IPS DF 6.9 (cell line): ENCODE measurements around the gene CEND1.
A peak's percentile ranks its signal among the peaks of the same experiment; 100 is the strongest.

Source experiments
- DNase-seq: peaks from one replicate; pipeline ENCODE4 v3.0.0-alpha.2; 2013; ENCODE audit warnings: low read depth, low spot score
- H3K27ac ChIP-seq: one replicate; pipeline ENCODE4 v1.5.1; 2013; ENCODE audit warnings: low read length, control low read depth
- H3K27me3 ChIP-seq: 2 replicates; pipeline ENCODE4 v1.6.1; 2013; ENCODE audit warnings: mild to moderate bottlenecking, low read length; ENCODE audit not compliant: control insufficient read depth, insufficient read depth
- H3K36me3 ChIP-seq: 2 replicates; pipeline ENCODE4 v1.6.1; 2013; ENCODE audit warnings: low read length; ENCODE audit not compliant: control insufficient read depth, insufficient read depth
- H3K4me1 ChIP-seq: 2 replicates; pipeline ENCODE4 v1.6.1; 2013; ENCODE audit warnings: low read length; ENCODE audit not compliant: control insufficient read depth, insufficient read depth
- H3K4me3 ChIP-seq: 2 replicates; pipeline ENCODE4 v1.5.1; 2013; ENCODE audit warnings: mild to moderate bottlenecking, low read length
- H3K9me3 ChIP-seq: 2 replicates; pipeline ENCODE4 v1.6.1; 2013; ENCODE audit warnings: low read length, inconsistent platforms; ENCODE audit not compliant: control insufficient read depth, insufficient read depth
- WGBS: extraction: QIAGEN DNeasy Blood & Tissue Kit; methylation state at CpG from one replicate; pipeline ENCODE4 v1.1.7; 2013; ENCODE audit warnings: mixed read lengths, missing lambda C conversion rate; ENCODE audit not compliant: insufficient read length, insufficient coverage; 5-methylcytosine and 5-hydroxymethylcytosine counted together

CEND1 gene

DNA sequence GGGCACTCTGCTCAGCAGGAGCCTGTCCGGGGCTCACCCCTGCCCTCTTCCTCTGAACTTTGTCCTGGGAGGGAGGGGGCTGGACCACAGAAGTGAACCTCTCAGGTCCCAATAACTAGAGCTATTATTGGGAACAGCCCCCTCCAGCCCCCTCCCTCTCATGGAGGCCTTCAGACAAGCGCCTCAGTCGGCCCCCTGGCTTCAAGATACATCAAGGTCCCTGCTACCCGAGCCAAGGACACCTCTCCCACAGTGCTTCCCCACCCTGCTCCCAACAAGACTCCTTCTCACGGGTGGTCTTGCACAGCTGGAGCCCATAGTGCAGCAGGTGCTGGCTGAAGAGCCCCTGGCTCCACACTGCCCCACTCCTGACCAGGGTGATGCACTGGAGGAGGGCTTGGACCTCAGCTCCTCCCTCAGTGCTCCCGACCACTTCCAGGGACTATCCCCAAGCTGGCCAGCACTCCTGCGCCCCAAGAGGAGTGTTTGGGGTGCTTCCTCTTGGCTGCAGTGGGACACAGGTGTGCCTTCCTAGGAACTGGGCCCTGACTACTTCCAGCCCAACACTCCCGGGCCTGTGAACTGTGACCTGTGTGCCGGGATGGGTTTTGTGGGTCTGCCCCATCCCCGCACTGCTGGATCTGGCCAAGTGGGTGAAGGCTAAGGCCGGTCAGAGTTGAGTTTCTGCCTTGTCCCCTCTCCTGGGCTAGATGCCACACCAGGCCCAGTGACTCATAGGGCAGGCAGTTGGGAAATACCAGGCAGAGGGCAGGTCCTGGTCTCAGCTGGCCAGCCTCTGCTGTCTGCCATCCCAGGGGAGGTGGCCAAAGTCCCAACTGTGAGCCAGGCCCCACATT lies 31.0 kb upstream of the CEND1 start:
- H3K27me3 ChIP-seq, result no peaks in the 10 kb centered on the region
- no peak overlapping the region for H3K27ac ChIP-seq
- H3K36me3 ChIP-seq, result peaks cover 11% of the 10 kb centered on the region; the same call in 1 of the 2 replicates
- H3K4me1 ChIP-seq, result peaks cover 3% of the 10 kb centered on the region; the same call in 1 of the 2 replicates
- no peaks in the 10 kb centered on the region for H3K9me3 ChIP-seq
- DNase-seq, result no peak
- no peak overlapping the region for H3K4me3 ChIP-seq
- WGBS, result no CpG with 5 or more reads among the region's 11 CpGs

DNA sequence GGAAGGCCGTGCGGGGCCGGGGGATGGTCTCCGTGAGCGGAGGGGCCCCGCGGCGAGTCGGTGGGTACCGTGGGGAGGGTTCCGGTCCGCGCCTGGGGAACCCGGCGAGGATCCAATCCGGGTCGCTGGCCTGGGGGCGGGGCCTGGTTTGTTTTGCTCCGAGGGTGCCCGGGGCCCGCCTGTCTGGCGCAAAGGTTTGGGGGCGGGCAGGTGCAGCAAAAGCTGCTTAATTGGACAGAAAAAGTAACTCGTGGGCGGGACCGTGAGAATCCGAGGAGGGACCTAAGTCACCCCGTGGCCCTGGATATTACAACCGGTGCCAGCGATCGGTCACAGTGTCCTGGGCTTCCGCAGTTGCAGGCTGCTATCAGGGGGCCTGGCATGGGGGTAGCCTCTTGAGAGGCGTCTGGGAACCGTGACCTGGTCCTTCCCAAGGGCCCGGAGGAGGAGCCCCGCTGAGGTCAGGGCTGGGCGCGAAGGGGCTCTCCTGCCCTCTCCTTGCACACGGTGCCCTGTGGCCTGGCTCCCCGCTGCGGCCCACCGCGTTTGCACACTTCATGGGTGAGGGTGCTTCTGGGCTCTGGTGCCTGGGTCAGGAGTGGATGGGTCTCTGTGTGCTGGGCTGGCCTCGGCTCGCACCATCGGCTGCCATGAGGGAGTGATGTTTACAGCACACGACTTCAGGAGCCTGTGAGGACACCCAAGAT lies 30.2 kb upstream of the CEND1 start:
- Histone ChIP-seq H3K27ac (no peak overlapping the region), H3K27me3 (no peaks in the 10 kb centered on the region), H3K4me1 (peaks cover 3% of the 10 kb centered on the region; the same call in 1 of the 2 replicates), H3K36me3 (peaks cover 11% of the 10 kb centered on the region; the same call in 1 of the 2 replicates), H3K4me3 (peak overlapping the region; percentile 83; the same call in 1 of the 2 replicates), H3K9me3 (no peaks in the 10 kb centered on the region)
- DNase-seq, result no peak
- WGBS, result no CpG with 5 or more reads among the region's 47 CpGs

DNA sequence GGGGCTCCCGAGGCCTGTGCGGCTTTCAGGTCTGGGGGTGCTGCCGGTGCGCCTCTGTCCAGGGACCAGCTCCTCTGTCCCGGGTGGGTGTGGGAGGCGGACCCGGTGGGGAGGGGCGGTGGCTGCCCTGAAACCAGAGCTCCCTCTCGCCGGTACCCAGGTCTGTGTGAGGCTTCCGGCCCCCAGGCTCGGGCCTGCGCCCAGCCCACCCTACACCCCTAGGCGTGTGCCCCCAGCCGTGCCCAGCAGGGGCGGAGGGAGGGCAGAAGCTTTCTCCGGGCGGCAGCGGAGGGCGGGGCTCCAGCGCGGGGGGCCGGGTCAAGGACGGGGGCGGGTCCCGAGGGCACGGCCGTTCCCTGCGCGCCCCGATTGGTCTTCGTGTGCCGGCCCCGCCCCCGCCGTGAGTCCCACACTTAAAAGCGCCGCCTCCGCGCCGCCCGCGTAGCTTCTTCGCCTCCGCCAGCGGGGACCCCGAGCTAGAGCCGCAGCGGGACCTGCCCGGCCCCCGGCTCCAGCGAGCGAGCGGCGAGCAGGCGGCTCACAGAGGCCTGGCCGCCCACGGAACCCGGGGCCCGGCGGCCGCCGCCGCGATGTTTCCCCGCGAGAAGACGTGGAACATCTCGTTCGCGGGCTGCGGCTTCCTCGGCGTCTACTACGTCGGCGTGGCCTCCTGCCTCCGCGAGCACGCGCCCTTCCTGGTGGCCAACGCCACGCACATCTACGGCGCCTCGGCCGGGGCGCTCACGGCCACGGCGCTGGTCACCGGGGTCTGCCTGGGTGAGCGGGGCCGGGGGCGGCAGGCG lies 29.4 kb upstream of the CEND1 start:
- WGBS, result no CpG with 5 or more reads among the region's 96 CpGs
- no peak overlapping the region for H3K27ac ChIP-seq
- peaks cover 9% of the 10 kb centered on the region; the same call in 1 of the 2 replicates for H3K36me3 ChIP-seq
- no peaks in the 10 kb centered on the region for H3K27me3 ChIP-seq
- no peaks in the 10 kb centered on the region for H3K9me3 ChIP-seq
- H3K4me1 ChIP-seq, result peaks cover 3% of the 10 kb centered on the region; the same call in 1 of the 2 replicates
- H3K4me3 ChIP-seq, result peak overlapping the region; percentile 83
- no peak for DNase-seq

DNA sequence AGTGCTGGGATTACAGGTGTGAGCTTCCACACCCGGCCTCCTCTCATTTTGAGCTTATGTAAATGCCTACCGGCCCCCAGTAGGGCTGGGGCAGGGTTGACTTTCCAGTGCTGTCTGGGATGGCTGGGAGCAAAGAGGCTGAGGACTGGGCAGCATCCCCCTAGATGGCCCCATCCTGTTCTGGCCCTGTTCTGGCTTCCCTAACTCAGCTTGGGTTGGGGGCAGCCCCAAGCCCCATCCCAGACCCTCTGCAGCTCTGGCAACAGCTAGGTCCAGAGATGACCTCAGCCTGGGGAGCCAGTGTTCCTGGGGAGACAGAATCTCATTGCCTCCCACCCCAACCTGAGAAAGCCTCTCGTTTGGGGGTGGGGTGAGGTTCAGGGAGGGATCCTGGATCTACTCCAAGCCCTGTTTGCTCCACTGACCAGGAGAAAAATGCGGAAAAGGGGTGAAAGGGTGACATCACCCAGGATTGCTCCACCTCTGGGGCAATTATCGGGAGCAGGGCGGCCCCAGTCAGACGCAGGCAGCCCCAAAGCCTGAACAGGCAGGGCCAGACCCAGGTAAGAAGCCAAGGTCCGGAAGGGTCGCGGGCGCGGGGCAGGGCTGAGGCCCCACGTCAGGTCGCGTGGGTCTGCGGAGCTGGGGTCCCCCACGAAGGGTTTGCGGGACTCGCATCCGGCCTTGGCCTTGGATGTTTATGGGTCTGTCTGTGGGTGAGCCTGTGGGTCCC lies 28.7 kb upstream of the CEND1 start, which contains the start of gene PNPLA2:
TSS of gene PNPLA2 (plus strand) at position 519 of the 733 bp plus-strand sequence. CDS start 805 bp downstream, outside the sequence.
- H3K4me3 ChIP-seq, result peak within 1 kb of the TSS; percentile 83
- H3K27me3 ChIP-seq, result no peaks in the 10 kb centered on the region
- H3K36me3 ChIP-seq, result peaks cover 4% of the 10 kb centered on the region; the same call in 1 of the 2 replicates
- no peak for DNase-seq
- H3K9me3 ChIP-seq, result no peaks in the 10 kb centered on the region
- H3K27ac ChIP-seq, result no peak within 1 kb of the TSS
- peaks cover 3% of the 10 kb centered on the region; the same call in 1 of the 2 replicates for H3K4me1 ChIP-seq
- no CpG with 5 or more reads among the region's 20 CpGs for WGBS

DNA sequence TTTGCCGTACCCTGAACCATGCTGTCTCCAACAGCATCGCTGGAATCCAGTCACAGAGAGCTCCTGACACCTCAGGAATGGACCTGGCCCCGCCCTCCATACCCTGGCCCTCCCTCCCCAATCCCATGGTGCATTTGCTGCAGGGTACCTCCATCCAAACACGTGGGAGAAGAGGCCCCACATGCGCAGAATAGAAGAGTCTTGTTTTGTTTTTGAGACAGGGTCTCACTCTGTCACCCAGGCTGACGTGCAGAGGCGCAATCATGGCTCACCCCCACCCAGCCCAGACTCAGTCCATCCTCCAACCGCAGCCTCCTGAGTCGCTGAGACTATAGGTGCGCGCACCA lies 26.5 kb upstream of the CEND1 start:
- DNase-seq, result no peak
- Histone ChIP-seq H3K36me3 (peaks cover 23% of the 10 kb centered on the region), H3K27me3 (no peaks in the 10 kb centered on the region), H3K9me3 (no peaks in the 10 kb centered on the region), H3K4me1 (peaks cover 3% of the 10 kb centered on the region; the same call in 1 of the 2 replicates), H3K4me3 (no peak overlapping the region), H3K27ac (no peak overlapping the region)
- WGBS, result no CpG with 5 or more reads among the region's 11 CpGs

DNA sequence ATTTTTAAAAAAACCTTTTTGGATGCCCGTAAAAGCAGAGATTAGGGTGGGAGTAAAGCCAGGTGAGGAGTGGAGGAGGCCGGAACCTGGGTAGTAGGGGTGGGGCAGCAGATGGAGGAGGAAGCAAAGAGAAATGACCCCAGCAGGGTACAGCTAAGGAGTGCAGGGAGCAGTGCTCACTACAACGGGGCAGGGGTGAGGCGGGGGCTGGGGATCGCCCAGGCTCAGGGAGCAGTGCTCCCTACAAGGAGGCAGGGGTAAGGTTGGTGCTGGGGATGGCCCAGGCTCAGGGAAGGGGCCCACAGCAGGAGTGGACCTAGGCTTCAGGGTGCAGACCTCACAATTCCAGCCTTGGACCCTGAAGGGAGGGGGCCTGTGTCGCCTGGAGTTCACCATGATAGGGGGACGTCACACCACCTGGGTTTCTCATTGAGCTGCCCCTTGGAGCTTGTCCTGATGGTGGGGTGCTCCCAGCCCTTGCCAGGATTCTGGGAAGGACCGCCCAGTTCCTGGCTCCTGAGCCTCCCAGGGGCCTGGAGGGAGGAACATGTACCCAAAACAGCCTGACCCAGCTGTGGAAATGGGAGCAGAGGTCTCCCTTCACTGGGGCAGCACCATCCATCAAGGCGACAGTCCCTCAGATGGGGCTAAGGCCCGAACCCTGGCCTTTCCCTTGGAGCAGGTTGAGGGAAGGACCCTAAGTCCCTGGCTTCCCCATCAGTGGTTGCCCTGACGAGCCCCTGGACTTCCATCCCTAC lies 26.0 kb upstream of the CEND1 start:
- peaks cover 25% of the 10 kb centered on the region for H3K36me3 ChIP-seq
- WGBS, result no CpG with 5 or more reads among the region's 11 CpGs
- H3K4me3 ChIP-seq, result no peak overlapping the region
- H3K27ac ChIP-seq, result no peak overlapping the region
- H3K9me3 ChIP-seq, result no peaks in the 10 kb centered on the region
- peaks cover 3% of the 10 kb centered on the region; the same call in 1 of the 2 replicates for H3K4me1 ChIP-seq
- no peak for DNase-seq
- no peaks in the 10 kb centered on the region for H3K27me3 ChIP-seq

DNA sequence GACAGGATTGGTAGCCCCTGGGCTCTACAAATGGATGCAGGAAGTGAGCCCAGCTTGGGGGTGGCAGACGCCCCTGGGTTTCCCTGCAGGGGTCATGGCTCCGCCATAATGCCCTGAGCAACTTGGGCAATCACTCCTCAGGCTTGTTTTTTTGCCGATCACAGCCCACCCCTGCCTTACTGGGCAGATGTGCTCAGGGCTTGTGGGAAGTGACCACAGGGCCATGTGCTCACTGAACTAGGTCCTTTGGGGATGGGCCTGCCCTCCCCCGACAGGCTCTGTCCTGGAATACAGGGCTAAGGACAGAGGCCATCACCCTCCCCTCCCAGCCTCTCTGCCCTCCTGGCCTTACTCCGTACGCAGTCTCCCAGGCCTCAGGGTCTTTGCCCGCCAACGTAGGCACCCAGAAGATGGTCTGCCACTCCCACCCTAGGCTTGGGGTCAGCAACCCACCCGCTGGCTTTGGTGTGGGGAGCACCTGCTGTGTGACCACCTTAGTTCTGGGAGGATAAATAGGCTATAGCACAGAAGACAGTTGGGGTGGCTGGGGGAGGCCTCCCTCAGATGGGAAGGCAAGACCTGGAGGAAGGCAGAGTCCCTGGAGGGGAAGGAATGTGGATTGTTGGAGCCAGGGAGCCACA lies 23.7 kb upstream of the CEND1 start:
- Histone ChIP-seq H3K4me3 (no peak overlapping the region), H3K27ac (no peak overlapping the region), H3K27me3 (no peaks in the 10 kb centered on the region), H3K9me3 (no peaks in the 10 kb centered on the region), H3K36me3 (peaks cover 24% of the 10 kb centered on the region), H3K4me1 (0 out of 2 replicates have a peak, but pooled peaks cover 2% of the 10 kb centered on the region)
- no CpG with 5 or more reads among the region's 9 CpGs for WGBS
- DNase-seq, result no peak

DNA sequence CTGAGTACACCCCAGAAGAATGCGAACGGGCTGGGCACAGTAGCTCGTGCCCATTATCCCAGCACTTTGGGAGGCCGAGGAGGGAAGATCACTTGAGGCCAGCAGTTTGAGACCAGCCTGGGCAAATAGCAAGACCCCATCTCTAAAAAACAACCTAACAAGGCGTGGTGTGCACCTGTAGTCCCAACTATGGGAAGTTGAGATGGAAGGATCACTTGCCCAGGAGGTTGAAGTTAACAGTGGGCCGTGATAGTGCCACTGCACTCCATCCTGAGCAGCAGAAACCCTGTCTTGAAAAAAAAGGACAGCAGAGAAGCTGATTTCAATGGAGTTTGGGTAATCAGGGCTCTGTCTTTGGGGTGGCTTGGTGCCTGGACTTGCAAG lies 23.2 kb upstream of the CEND1 start:
- Histone ChIP-seq H3K4me1 (no peaks in the 10 kb centered on the region), H3K36me3 (peaks cover 24% of the 10 kb centered on the region), H3K9me3 (no peaks in the 10 kb centered on the region), H3K4me3 (no peak overlapping the region), H3K27ac (no peak overlapping the region), H3K27me3 (no peaks in the 10 kb centered on the region)
- DNase-seq, result no peak
- no CpG with 5 or more reads among the region's 6 CpGs for WGBS

DNA sequence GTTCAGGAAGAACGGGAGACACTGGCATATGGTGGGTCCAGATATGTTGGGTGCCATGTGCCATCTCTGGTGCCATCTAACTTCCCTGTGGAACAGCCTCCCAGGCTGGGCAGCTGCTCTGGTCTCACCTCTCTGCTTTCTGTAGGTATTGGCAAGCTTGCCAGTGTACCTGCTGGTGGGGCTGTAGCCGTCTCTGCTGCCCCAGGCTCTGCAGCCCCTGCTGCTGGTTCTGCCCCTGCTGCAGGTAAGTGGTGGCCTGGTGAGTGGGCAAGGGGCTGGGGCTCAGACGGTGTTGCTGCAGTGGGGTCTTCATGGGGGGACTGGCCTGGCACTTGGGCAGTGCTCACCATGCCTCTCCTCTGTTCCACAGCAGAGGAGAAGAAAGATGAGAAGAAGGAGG lies 22.5 kb upstream of the CEND1 start:
- peaks cover 24% of the 10 kb centered on the region for H3K36me3 ChIP-seq
- no peaks in the 10 kb centered on the region for H3K9me3 ChIP-seq
- no peak overlapping the region for H3K4me3 ChIP-seq
- no peak overlapping the region for H3K27ac ChIP-seq
- WGBS, result no CpG with 5 or more reads among the region's 3 CpGs
- no peaks in the 10 kb centered on the region for H3K27me3 ChIP-seq
- no peaks in the 10 kb centered on the region for H3K4me1 ChIP-seq
- no peak for DNase-seq
